Measurements from ENCODE around the gene MAPRE2. TPM values are rescaled to one million over a fixed set of nuclear protein-coding genes. Genes with fewer than 3 reads are reported as not detected.

MAPRE2 gene
- total and polyA plus RNA-seq, 9 donors: 16.2 to 59.9 (median 27.8) TPM

DNA sequence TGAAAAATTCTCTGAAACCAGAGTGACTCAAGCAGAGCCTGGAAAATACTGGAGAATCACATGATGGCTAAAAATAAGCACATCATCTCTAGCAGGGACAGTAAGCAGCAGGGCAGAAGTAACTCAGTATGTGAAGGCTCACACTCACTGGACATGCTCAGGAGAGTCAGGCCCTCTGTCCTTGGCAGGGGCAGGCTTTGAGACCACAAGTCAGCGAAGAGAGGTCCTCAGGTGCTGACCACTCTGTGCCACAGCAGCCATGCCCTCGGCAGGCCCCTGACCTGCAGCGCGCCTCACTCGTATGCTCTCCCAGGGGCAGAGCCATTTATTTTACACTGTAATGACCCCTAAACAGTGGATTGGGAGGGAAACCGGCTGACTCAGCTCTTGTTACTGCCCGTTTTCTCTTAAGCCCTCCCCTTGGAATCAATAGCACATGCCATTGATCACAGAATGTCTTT is 76.8 kb downstream of the MAPRE2 start:
- 43 to 60% (median 57%) methylated on average over 7 of the region's 7 CpGs for WGBS, 3 donors
- H3K36me3 ChIP-seq: no peaks in the 10 kb centered on the region
- H3K4me1 ChIP-seq (ENCODE audit: insufficient read depth): peaks cover 11% of the 10 kb centered on the region
- peak overlapping the region; percentile 9 to 51 for H3K27ac ChIP-seq
- no peak overlapping the region for H3K4me3 ChIP-seq
- H3K27me3 ChIP-seq: no peaks in the 10 kb centered on the region
- intact Hi-C loops (cut with DNase I): no loop called here
- DNase-seq: no peak
- TF ChIP-seq EP300 (IDR thresholded peaks at IDR 0.05) (no peak), POLR2A (IDR thresholded peaks at IDR 0.05) (no peak)
- TF ChIP-seq, protein P1, sequence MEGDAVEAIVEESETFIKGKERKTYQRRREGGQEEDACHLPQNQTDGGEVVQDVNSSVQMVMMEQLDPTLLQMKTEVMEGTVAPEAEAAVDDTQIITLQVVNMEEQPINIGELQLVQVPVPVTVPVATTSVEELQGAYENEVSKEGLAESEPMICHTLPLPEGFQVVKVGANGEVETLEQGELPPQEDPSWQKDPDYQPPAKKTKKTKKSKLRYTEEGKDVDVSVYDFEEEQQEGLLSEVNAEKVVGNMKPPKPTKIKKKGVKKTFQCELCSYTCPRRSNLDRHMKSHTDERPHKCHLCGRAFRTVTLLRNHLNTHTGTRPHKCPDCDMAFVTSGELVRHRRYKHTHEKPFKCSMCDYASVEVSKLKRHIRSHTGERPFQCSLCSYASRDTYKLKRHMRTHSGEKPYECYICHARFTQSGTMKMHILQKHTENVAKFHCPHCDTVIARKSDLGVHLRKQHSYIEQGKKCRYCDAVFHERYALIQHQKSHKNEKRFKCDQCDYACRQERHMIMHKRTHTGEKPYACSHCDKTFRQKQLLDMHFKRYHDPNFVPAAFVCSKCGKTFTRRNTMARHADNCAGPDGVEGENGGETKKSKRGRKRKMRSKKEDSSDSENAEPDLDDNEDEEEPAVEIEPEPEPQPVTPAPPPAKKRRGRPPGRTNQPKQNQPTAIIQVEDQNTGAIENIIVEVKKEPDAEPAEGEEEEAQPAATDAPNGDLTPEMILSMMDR (IDR thresholded peaks at IDR 0.05): no peak
- H3K9me3 ChIP-seq: no peaks in the 10 kb centered on the region

DNA sequence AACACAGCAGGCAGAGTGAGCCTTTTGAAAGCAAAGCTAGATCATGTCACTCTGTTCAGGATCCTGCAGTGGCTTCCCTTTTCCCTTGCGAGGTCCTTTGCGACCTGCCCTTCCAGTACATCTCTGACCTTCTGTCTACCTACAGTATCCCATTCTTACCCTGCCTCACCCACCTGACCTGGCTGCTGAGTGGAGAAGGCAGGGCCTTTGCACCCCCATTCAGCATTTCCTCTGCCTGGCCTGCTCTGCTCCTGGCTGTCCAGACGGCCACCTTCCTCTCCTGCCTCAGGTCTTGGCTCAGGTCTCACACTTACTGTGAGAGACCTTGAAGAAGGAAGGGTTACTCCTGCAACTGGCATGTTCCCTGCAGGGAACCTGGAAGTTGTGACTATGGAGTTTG is 77.4 kb downstream of the MAPRE2 start:
- Histone ChIP-seq H3K36me3 (no peaks in the 10 kb centered on the region), H3K27me3 (no peaks in the 10 kb centered on the region), H3K27ac (no peak overlapping the region), H3K4me3 (no peak overlapping the region), H3K4me1 (ENCODE audit: insufficient read depth) (peaks cover 11% of the 10 kb centered on the region), H3K9me3 (no peaks in the 10 kb centered on the region)
- TF ChIP-seq, protein P1 (IDR thresholded peaks at IDR 0.05): no peak
- no peak for TF ChIP-seq EP300 (IDR thresholded peaks at IDR 0.05)
- no peak for TF ChIP-seq POLR2A (IDR thresholded peaks at IDR 0.05)
- intact Hi-C loops (cut with DNase I): no loop called here
- no peak for DNase-seq
- WGBS, 3 donors: 77 to 88% (median 85%) methylated on average over 3 of the region's 3 CpGs

DNA sequence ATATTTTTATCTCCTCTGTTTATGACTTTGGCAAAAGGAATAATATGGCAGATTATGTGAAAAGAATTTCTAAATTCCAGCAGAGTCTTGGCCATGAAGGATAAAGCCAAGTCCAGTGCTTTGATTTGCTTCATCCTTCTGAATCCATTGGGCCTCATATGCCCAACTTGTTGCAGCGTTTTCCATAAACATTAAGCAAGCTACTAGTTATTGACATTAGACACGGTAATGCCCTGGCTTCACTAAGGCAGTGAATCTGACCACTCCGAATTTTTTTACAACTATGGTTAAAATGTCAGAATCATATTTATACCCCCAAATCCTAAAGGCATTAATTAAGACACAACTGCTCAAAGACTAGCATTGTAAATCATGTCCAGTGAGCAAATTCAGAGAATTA is 79.8 kb downstream of the MAPRE2 start:
- no peak for DNase-seq
- intact Hi-C loops (cut with DNase I): no loop called here
- no peak overlapping the region for H3K27ac ChIP-seq
- H3K27me3 ChIP-seq: no peaks in the 10 kb centered on the region
- TF ChIP-seq EP300 (IDR thresholded peaks at IDR 0.05) (no peak), POLR2A (IDR thresholded peaks at IDR 0.05) (no peak)
- TF ChIP-seq, protein P1 (IDR thresholded peaks at IDR 0.05): no peak
- WGBS, 3 donors: 75 to 87% (median 85%) methylated on average over 3 of the region's 3 CpGs
- no peaks in the 10 kb centered on the region for H3K36me3 ChIP-seq
- H3K9me3 ChIP-seq: no peaks in the 10 kb centered on the region
- peaks cover 11% of the 10 kb centered on the region for H3K4me1 ChIP-seq (ENCODE audit: insufficient read depth)
- no peak overlapping the region for H3K4me3 ChIP-seq

DNA sequence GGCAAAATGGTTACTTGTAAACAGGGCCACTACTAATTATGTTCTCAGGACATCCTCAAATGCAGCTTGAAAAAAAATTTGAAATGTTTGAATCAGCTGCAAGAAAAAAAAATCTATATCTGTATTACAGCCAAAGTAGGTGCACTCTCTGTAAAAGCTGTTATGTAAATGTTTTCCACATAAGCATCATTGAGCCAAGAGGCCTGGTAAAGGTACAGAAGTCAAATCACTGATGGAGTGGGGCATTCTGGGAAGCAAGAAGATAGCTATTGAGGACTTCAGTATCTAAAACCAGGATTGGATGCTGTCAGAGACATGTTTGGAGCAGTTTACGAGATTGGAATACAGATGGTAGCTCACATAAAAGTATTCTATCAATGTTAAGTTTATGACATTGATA is 80.3 kb downstream of the MAPRE2 start:
- TF ChIP-seq EP300 (IDR thresholded peaks at IDR 0.05): no peak
- TF ChIP-seq POLR2A (IDR thresholded peaks at IDR 0.05): no peak
- TF ChIP-seq, protein P1 (IDR thresholded peaks at IDR 0.05): no peak
- intact Hi-C loops (cut with DNase I): no loop called here
- 93 to 99% (median 97%) methylated on average over 1 of the region's 1 CpG for whole genome bisulfite sequencing, 3 donors

More for the DNA sequence above, 80.3 kb downstream of the MAPRE2 start:
- DNase-seq: no peak
- H3K9me3 ChIP-seq: no peaks in the 10 kb centered on the region
- no peak overlapping the region for H3K4me3 ChIP-seq
- H3K36me3 ChIP-seq: no peaks in the 10 kb centered on the region
- H3K27me3 ChIP-seq: no peaks in the 10 kb centered on the region
- H3K4me1 ChIP-seq (ENCODE audit: insufficient read depth): peaks cover 11% of the 10 kb centered on the region
- H3K27ac ChIP-seq: no peak overlapping the region
